ENCODE results near the gene CRTAP.

GRCh38 chr3:33111581-33111980, 2.2 kb upstream of the CRTAP start:
- no peak for TF ChIP-seq CTCF (IDR thresholded peaks at IDR 0.05)
- TF ChIP-seq POLR2A (IDR thresholded peaks at IDR 0.05): no peak

All from right lobe of liver (tissue), 4 donors.